WTC11 (cell line): ENCODE measurements around the gene DDX51. TPM values are rescaled to one million over a fixed set of nuclear protein-coding genes. Genes with fewer than 3 reads are reported as not detected.

Source experiments
- ATAC-seq: fragments of 200-7000 bp; cut with Tn5 transposase; 2 replicates; pipeline ENCODE4 v1.10.0; 2021; ENCODE audit warnings: mild to moderate bottlenecking, moderate library complexity
- CTCF ChIA-PET: fragments of 300-600 bp; sonication (Branson Sonifier 250); formaldehyde crosslinking; loops from one replicate; lab custom pipeline; 2021; ENCODE audit warnings: antibody characterized with exemption; lab: Charles Lee
- POLR2A ChIA-PET: fragments of 350-600 bp; sonication (Branson Sonifier 250); formaldehyde crosslinking; loops from one replicate; lab custom pipeline; 2021; ENCODE audit warnings: antibody characterized with exemption; lab: Charles Lee
- DNase-seq: peaks from one replicate; pipeline ENCODE4 v3.0.0; 2021; ENCODE audit warnings: low spot score
- H3K27ac Mint-ChIP-seq: 2 replicates; pipeline ENCODE4 v1.8.0; 2021; ENCODE audit warnings: mixed read lengths
- H3K27me3 Mint-ChIP-seq: 2 replicates; pipeline ENCODE4 v1.8.0; 2021; ENCODE audit warnings: low read depth, mild to moderate bottlenecking, moderate library complexity, mixed read lengths
- H3K36me3 Mint-ChIP-seq: 2 replicates; pipeline ENCODE4 v1.8.0; 2021; ENCODE audit warnings: mixed read lengths
- H3K4me1 Mint-ChIP-seq: 2 replicates; pipeline ENCODE4 v1.8.0; 2022; ENCODE audit warnings: mixed read lengths
- H3K4me3 Mint-ChIP-seq: 2 replicates; pipeline ENCODE4 v1.8.0; 2021; ENCODE audit warnings: mild to moderate bottlenecking, moderate library complexity, mixed read lengths
- H3K9me3 Mint-ChIP-seq: 2 replicates; pipeline ENCODE4 v1.8.0; 2021; ENCODE audit warnings: mixed read lengths
- ATF1 ChIP-seq: sonication (generic); formaldehyde crosslinking; IDR thresholded peaks from 2 replicates; pipeline ENCODE4 v1.8.1; 2023; ENCODE audit warnings: mild to moderate bottlenecking, moderate library complexity, missing genetic modification reagents
- ETV6 ChIP-seq: sonication (generic); formaldehyde crosslinking; IDR thresholded peaks from 2 replicates; pipeline ENCODE4 v1.8.1; 2022; ENCODE audit warnings: mild to moderate bottlenecking, missing genetic modification reagents
- GABPB1 ChIP-seq: sonication (generic); formaldehyde crosslinking; IDR thresholded peaks from 2 replicates; pipeline ENCODE4 v1.8.1; 2023; ENCODE audit warnings: mild to moderate bottlenecking, missing genetic modification reagents
- JUN ChIP-seq: sonication (generic); formaldehyde crosslinking; IDR thresholded peaks from 2 replicates; pipeline ENCODE4 v1.8.0; 2023; ENCODE audit warnings: mild to moderate bottlenecking, missing genetic modification reagents
- NFATC4 ChIP-seq: fragments of 250-450 bp; sonication (Bioruptor Pico); IDR thresholded peaks from 2 replicates; pipeline ENCODE4 v1.9.0; 2021; ENCODE audit warnings: mild to moderate bottlenecking
- NFYB ChIP-seq: sonication (generic); formaldehyde crosslinking; conservative IDR thresholded peaks from 2 replicates; pipeline ENCODE4 v1.8.0; 2022; ENCODE audit warnings: low read depth, missing genetic modification reagents
- NR1H2 ChIP-seq: sonication (generic); formaldehyde crosslinking; IDR thresholded peaks from 2 replicates; pipeline ENCODE4 v1.9.0; 2021; ENCODE audit warnings: mild to moderate bottlenecking, moderate library complexity, missing genetic modification reagents
- NR2C2 ChIP-seq: sonication (generic); formaldehyde crosslinking; IDR thresholded peaks from 2 replicates; pipeline ENCODE4 v1.8.0; 2022; ENCODE audit warnings: mild to moderate bottlenecking, missing genetic modification reagents
- SP1 ChIP-seq: sonication (generic); formaldehyde crosslinking; conservative IDR thresholded peaks from 2 replicates; pipeline ENCODE4 v1.8.1; 2022; ENCODE audit warnings: missing genetic modification reagents
- ZNF138 ChIP-seq: sonication (generic); formaldehyde crosslinking; conservative IDR thresholded peaks from 2 replicates; pipeline ENCODE4 v1.8.1; 2022; ENCODE audit warnings: mild to moderate bottlenecking, moderate library complexity, missing genetic modification reagents
- ZNF396 ChIP-seq: fragments of 250-450 bp; sonication (Bioruptor Pico); IDR thresholded peaks from 2 replicates; pipeline ENCODE4 v1.8.0; 2021; ENCODE audit warnings: mild to moderate bottlenecking, moderate library complexity, borderline replicate concordance
- ZNF423 ChIP-seq: fragments of 250-450 bp; sonication (Bioruptor Pico); IDR thresholded peaks from 2 replicates; pipeline ENCODE4 v2.1.2; 2022; ENCODE audit warnings: mild to moderate bottlenecking, moderate library complexity
- total RNA-seq: library from RNA; stranded (reverse); gene quantifications from 3 replicates; pipeline ENCODE4 v1.2.3, GENCODE V29; 2021
- TF ChIP-seq, protein P1 (sequence below): sonication (generic); formaldehyde crosslinking; IDR thresholded peaks from 2 replicates; pipeline ENCODE4 v1.8.0; 2023; ENCODE audit warnings: missing genetic modification reagents
- TF ChIP-seq, protein P2 (sequence below): fragments of 250-450 bp; sonication (Bioruptor Pico); IDR thresholded peaks from 2 replicates; pipeline ENCODE4 v2.1.2; 2022; ENCODE audit warnings: mild to moderate bottlenecking, moderate library complexity
- TF ChIP-seq, protein P3 (sequence below): sonication (generic); formaldehyde crosslinking; IDR thresholded peaks from 2 replicates; pipeline ENCODE4 v1.8.0; 2022; ENCODE audit warnings: mild to moderate bottlenecking, missing genetic modification reagents
- TF ChIP-seq, protein P4 (sequence below): sonication (generic); formaldehyde crosslinking; IDR thresholded peaks from 2 replicates; pipeline ENCODE4 v1.8.0; 2022; ENCODE audit warnings: mild to moderate bottlenecking, missing genetic modification reagents
- TF ChIP-seq, protein P5 (sequence below): sonication (generic); formaldehyde crosslinking; IDR thresholded peaks from 2 replicates; pipeline ENCODE4 v1.8.0; 2022; ENCODE audit warnings: mild to moderate bottlenecking, missing genetic modification reagents
- TF ChIP-seq, protein P6 (sequence below): sonication (generic); formaldehyde crosslinking; IDR thresholded peaks from 2 replicates; pipeline ENCODE4 v1.8.1; 2023; ENCODE audit warnings: mild to moderate bottlenecking, missing genetic modification reagents, moderate library complexity
- TF ChIP-seq, protein P7 (sequence below): sonication (generic); formaldehyde crosslinking; conservative IDR thresholded peaks from 2 replicates; pipeline ENCODE4 v1.8.1; 2022; ENCODE audit warnings: mild to moderate bottlenecking, missing genetic modification reagents
- TF ChIP-seq, protein P8 (sequence below): fragments of 250-450 bp; sonication (Bioruptor Pico); IDR thresholded peaks from 2 replicates; pipeline ENCODE4 v1.9.0; 2021; ENCODE audit warnings: moderate library complexity, mild to moderate bottlenecking, inconsistent platforms, borderline replicate concordance
- TF ChIP-seq, protein P9 (sequence below): sonication (generic); formaldehyde crosslinking; IDR thresholded peaks from 2 replicates; pipeline ENCODE4 v1.8.1; 2023; ENCODE audit warnings: mild to moderate bottlenecking, missing genetic modification reagents

DDX51 gene
- total RNA-seq, 1 experiment from 2014 or later = 32.7 TPM

DNA sequence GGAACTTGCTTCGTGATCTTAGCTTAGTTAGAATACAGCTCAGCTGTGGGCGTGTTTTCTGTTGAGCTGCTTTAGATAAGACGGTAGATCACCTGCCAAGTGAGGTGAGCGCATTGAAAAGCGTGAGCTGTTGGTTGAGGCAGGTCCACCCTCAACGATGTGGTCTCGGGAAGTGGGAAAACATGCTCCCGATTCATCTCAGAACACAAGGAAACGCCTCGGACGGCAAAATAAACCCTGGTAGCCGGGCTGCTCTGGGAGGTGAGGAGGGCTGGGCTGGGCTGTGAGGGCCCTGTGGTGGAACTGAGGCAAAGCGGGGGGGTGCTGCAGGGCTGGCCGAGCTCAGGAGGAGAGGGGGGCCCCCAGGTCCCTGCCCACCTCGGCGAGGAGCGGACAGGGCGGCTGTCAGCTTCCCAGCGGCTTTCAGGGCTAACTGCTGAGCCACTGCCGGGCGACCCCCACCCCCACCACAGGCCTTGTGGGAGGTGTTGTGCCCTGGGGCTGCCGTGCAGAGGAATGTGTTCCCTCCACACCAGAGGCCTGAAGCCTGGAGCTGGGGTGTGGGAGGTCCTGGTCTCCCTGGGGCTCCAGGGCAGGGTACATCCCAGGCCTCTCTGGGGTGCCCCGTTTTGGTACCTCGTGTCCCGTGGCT is 30.8 kb upstream of the DDX51 start:
- ATAC-seq = no peak
- Mint-ChIP-seq H3K27me3 (peaks cover 35% of the 10 kb centered on the region), H3K36me3 (no peaks in the 10 kb centered on the region)

DNA sequence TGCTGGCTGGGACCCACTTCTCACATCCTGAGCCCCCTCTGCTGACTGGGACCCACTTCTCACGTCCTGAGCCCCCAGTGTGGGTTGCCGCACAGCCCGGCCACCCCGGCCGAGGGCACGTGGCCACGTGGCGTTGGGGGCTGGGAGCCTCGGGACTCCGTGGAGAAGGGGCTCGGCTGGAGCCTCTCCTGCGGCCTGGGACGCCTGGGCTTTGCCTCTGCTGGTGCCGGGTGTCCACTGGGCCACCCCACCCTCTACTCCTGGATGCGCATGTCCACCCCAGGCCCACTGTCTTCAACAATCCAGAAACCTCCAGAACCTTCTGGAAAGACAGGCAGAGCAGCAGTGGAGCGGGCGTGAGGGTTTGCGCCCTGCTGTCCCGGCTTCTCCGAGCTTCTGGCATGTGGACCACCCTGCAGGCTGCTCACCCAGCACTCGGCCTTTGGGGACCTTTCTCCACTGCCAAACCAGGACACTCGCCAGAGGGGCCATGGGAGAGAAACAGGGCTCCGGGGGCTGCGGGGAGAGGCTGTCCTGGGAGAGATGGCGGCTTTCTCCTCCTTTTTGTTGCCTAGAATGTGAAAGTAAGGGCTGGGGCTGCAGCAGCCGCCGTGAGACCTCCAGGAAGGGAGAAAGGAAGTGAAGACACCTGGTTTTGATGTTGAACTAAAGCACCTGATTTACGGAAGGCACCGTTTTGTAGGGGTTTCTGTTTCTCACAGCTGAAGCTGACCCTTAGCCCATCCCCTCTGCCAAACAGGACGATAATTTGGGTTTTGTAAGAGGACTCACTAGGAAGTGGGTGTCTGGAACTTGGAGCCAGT is 30.1 kb upstream of the DDX51 start:
- no peaks in the 10 kb centered on the region for H3K9me3 Mint-ChIP-seq
- peaks cover 8% of the 10 kb centered on the region for H3K4me1 Mint-ChIP-seq
- peaks cover 29% of the 10 kb centered on the region for H3K27me3 Mint-ChIP-seq
- H3K36me3 Mint-ChIP-seq = no peaks in the 10 kb centered on the region
- no peak overlapping the region for H3K27ac Mint-ChIP-seq
- DNase-seq (no peak), ATAC-seq (no peak)
- H3K4me3 Mint-ChIP-seq = no peak overlapping the region
- CTCF ChIA-PET = interaction anchor here (0.7 to 1.0 kb wide), 2 partner anchors 21 to 168 kb away, joined by 3 to 4 read pairs; no protein-coding TSS in a partner anchor
- POLR2A ChIA-PET = no interaction called here
- TF ChIP-seq ATF1 (no peak), ETV6 (CRISPR knock-in tag) (no peak), NFATC4 (CRISPR knock-in tag) (no peak), NR2C2 (CRISPR knock-in tag) (no peak), SP1 (CRISPR knock-in tag) (no peak), ZNF138 (CRISPR knock-in tag) (no peak), GABPB1 (CRISPR knock-in tag) (no peak), ZNF423 (CRISPR knock-in tag) (no peak), ZNF396 (CRISPR knock-in tag) (no peak), NFYB (no peak), NR1H2 (CRISPR knock-in tag) (no peak)
- TF ChIP-seq, protein P1, sequence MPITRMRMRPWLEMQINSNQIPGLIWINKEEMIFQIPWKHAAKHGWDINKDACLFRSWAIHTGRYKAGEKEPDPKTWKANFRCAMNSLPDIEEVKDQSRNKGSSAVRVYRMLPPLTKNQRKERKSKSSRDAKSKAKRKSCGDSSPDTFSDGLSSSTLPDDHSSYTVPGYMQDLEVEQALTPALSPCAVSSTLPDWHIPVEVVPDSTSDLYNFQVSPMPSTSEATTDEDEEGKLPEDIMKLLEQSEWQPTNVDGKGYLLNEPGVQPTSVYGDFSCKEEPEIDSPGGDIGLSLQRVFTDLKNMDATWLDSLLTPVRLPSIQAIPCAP (CRISPR knock-in tag) = no peak
- TF ChIP-seq, protein P2, sequence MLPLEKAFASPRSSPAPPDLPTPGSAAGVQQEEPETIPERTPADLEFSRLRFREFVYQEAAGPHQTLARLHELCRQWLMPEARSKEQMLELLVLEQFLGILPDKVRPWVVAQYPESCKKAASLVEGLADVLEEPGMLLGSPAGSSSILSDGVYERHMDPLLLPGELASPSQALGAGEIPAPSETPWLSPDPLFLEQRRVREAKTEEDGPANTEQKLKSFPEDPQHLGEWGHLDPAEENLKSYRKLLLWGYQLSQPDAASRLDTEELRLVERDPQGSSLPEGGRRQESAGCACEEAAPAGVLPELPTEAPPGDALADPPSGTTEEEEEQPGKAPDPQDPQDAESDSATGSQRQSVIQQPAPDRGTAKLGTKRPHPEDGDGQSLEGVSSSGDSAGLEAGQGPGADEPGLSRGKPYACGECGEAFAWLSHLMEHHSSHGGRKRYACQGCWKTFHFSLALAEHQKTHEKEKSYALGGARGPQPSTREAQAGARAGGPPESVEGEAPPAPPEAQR (CRISPR knock-in tag) = no peak
- TF ChIP-seq, protein P3, sequence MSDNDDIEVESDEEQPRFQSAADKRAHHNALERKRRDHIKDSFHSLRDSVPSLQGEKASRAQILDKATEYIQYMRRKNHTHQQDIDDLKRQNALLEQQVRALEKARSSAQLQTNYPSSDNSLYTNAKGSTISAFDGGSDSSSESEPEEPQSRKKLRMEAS (CRISPR knock-in tag) = no peak
- TF ChIP-seq, protein P4, sequence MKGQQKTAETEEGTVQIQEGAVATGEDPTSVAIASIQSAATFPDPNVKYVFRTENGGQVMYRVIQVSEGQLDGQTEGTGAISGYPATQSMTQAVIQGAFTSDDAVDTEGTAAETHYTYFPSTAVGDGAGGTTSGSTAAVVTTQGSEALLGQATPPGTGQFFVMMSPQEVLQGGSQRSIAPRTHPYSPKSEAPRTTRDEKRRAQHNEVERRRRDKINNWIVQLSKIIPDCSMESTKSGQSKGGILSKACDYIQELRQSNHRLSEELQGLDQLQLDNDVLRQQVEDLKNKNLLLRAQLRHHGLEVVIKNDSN (CRISPR knock-in tag) = no peak
- TF ChIP-seq, protein P5, sequence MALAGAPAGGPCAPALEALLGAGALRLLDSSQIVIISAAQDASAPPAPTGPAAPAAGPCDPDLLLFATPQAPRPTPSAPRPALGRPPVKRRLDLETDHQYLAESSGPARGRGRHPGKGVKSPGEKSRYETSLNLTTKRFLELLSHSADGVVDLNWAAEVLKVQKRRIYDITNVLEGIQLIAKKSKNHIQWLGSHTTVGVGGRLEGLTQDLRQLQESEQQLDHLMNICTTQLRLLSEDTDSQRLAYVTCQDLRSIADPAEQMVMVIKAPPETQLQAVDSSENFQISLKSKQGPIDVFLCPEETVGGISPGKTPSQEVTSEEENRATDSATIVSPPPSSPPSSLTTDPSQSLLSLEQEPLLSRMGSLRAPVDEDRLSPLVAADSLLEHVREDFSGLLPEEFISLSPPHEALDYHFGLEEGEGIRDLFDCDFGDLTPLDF (CRISPR knock-in tag) = no peak

More for the DNA sequence above, 30.8 kb upstream of the DDX51 start:
- H3K4me3 Mint-ChIP-seq = no peak overlapping the region
- CTCF ChIA-PET = interaction anchor here (0.7 to 1.3 kb wide), 4 partner anchors 22 to 240 kb away, joined by 3 to 4 read pairs (median 4); no protein-coding TSS in a partner anchor
- peaks cover 8% of the 10 kb centered on the region for H3K4me1 Mint-ChIP-seq
- no peaks in the 10 kb centered on the region for H3K9me3 Mint-ChIP-seq
- TF ChIP-seq, protein P6, sequence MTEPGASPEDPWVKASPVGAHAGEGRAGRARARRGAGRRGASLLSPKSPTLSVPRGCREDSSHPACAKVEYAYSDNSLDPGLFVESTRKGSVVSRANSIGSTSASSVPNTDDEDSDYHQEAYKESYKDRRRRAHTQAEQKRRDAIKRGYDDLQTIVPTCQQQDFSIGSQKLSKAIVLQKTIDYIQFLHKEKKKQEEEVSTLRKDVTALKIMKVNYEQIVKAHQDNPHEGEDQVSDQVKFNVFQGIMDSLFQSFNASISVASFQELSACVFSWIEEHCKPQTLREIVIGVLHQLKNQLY (CRISPR knock-in tag) = no peak
- TF ChIP-seq, protein P3 (CRISPR knock-in tag) = no peak
- TF ChIP-seq, protein P7, sequence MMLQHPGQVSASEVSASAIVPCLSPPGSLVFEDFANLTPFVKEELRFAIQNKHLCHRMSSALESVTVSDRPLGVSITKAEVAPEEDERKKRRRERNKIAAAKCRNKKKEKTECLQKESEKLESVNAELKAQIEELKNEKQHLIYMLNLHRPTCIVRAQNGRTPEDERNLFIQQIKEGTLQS = no peak
- TF ChIP-seq, protein P8, sequence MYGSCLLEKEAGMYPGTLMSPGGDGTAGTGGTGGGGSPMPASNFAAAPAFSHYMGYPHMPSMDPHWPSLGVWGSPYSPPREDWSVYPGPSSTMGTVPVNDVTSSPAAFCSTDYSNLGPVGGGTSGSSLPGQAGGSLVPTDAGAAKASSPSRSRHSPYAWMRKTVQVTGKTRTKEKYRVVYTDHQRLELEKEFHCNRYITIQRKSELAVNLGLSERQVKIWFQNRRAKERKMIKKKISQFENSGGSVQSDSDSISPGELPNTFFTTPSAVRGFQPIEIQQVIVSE (CRISPR knock-in tag) = no peak
- TF ChIP-seq, protein P9, sequence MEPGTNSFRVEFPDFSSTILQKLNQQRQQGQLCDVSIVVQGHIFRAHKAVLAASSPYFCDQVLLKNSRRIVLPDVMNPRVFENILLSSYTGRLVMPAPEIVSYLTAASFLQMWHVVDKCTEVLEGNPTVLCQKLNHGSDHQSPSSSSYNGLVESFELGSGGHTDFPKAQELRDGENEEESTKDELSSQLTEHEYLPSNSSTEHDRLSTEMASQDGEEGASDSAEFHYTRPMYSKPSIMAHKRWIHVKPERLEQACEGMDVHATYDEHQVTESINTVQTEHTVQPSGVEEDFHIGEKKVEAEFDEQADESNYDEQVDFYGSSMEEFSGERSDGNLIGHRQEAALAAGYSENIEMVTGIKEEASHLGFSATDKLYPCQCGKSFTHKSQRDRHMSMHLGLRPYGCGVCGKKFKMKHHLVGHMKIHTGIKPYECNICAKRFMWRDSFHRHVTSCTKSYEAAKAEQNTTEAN (CRISPR knock-in tag) = no peak
- TF ChIP-seq JUN (CRISPR knock-in tag) = no peak
- TF ChIP-seq ETV6 (CRISPR knock-in tag) = no peak
- no peak overlapping the region for H3K27ac Mint-ChIP-seq
- DNase-seq = no peak
- POLR2A ChIA-PET = no interaction called here
